HS-27A (cell line): ENCODE results near the gene CEP164.
"Not testable (repeated sequence)": the region's sequence is repeated elsewhere in the genome, so short reads cannot be mapped to it uniquely, and the experiment has no call there.

Source experiments
- DNase-seq: peaks from one replicate; pipeline ENCODE4 v3.0.0-alpha.2; 2012; ENCODE audit warnings: low read depth, missing footprints

Gene CEP164

GRCh38 chr11:117305145-117305544 lies 22.5 kb upstream of the CEP164 start:
- DNase-seq, result no peak

- DNase-seq, result no peak
Measured at GRCh38 chr11:117309310-117309709, 18.3 kb upstream of the CEP164 start.

DNA sequence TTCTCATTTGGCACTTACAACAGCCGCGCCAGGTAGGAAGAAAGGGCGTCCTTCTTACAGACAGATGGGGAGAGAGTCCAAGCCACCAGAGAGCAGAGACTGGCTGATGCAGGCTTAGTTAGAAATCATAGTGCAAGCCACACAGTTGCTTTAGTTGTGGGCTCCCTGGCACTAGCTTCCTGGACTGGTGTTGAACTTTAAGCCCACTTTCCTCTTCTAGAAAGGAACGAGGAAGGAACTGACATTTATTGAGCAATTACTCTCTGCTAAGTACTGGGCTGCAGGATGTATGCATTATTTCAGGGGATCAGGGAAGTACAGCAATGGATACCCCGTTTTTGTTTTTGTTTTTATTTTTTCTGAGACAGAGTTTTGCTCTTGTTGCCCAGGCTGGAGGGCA lies 14.6 kb upstream of the CEP164 start:
- DNase-seq, result no peak

- no peak for DNase-seq
Measured at GRCh38 chr11:117313828-117314768, 13.6 kb upstream of the CEP164 start.

GRCh38 chr11:117314840-117315239 lies 12.8 kb upstream of the CEP164 start:
- no peak for DNase-seq

GRCh38 chr11:117315285-117316196 lies 12.1 kb upstream of the CEP164 start:
- no peak for DNase-seq

GRCh38 chr11:117316197-117316961 lies 11.3 kb upstream of the CEP164 start, which contains the start of gene BACE1:
BACE1 (minus strand) TSS chr11:117316256; CDS start chr11:117315795, 461 bp downstream.
- DNase-seq, result peak; percentile 48

DNA sequence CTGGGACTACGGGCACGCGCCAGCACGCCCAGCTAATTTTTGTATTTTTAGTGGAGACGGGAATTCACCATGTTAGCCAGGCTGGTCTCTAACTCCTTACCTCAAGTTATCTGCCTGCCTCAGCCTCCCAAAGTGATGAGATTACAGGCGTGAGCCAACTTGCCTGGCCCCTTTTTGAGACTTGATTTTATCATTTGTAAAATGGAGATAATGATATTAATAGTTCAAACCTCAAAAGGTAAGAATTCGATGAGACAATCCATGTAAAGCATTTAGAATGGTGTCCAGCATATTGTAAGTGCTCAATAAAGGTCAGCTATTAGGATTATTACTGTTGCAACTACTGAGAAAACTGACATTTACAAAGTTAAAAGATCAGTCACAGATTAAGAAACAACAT lies 8.9 kb upstream of the CEP164 start:
- no peak for DNase-seq

GRCh38 chr11:117319214-117319840 lies 8.3 kb upstream of the CEP164 start:
- DNase-seq, result peak; percentile 41

DNA sequence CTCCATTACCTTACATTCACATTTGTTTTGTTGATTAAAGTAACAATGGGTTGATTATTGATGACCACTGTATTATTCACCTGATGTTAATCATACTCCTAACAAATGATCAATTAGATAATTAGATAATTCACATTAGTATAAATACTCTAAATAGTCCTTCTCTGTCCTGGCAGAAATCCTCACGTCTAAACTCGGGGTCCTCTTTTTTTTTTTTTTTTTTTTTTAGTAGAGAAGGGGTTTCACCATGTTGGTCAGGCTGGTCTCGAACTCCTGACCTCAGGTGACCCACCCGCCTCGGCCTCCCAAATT lies 443 bp upstream of the CEP164 start:
- not testable (repeated sequence) for DNase-seq

DNA sequence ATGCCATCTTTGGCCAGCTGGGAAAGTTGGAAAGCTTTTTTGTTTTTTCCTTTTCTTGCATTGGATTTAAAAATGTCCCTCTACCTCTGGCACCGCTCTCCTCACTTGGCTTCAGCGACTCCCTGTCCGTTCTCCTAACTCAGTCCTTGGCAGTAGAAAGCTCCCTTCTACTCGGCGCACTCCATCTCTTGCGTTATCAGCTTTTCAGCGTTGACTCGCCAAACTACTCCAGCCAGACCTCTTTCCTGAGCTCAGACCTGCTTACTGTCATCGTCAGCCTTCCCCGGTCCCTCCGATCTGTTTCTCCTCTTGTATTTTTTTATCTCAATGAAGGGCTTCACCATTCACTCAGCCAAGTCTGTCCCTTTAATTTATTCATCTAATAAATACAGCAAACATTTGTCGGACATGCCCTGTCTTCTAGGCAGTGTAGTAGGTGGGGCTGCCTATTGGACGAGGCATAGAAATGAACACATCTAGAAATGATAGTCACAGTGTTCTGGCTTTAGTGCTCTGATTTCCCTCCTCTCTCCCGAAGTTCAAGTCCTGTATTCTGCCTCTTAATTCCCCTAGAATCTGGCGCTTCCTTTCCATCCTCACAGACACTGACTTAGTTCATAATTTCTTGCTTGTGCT lies 839 bp downstream of the CEP164 start:
- no peak for DNase-seq

- DNase-seq, result no peak
Measured at GRCh38 chr11:117332843-117333242, 5.2 kb downstream of the CEP164 start.

GRCh38 chr11:117333917-117334316 lies 6.3 kb downstream of the CEP164 start:
- no peak for DNase-seq

GRCh38 chr11:117334896-117335295 lies 7.2 kb downstream of the CEP164 start:
- DNase-seq, result no peak

- DNase-seq, result no peak
Measured at GRCh38 chr11:117335399-117335798, 7.7 kb downstream of the CEP164 start.

GRCh38 chr11:117337076-117337475 lies 9.4 kb downstream of the CEP164 start:
- no peak for DNase-seq

- no peak for DNase-seq
Measured at GRCh38 chr11:117345039-117345438, 17.4 kb downstream of the CEP164 start.

DNA sequence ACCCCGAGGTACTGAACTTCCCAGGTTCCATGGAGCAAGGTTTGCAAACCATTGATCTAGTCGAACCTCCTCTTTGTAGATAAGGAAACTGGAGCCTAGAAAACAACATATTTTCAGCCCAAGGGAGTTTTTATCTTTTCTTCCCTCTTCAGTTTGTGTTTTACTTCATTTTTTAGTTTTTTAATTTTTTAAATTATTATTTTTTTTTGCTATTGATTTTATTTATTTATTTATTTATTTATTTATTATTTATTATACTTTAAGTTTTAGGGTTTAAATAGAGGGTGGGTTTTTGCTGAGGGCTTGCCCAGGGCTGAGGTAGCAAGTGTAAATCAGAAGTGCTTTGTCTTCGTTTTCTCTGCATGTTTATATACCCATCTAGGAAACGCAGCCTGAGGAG lies 26.9 kb downstream of the CEP164 start:
- no peak for DNase-seq

DNA sequence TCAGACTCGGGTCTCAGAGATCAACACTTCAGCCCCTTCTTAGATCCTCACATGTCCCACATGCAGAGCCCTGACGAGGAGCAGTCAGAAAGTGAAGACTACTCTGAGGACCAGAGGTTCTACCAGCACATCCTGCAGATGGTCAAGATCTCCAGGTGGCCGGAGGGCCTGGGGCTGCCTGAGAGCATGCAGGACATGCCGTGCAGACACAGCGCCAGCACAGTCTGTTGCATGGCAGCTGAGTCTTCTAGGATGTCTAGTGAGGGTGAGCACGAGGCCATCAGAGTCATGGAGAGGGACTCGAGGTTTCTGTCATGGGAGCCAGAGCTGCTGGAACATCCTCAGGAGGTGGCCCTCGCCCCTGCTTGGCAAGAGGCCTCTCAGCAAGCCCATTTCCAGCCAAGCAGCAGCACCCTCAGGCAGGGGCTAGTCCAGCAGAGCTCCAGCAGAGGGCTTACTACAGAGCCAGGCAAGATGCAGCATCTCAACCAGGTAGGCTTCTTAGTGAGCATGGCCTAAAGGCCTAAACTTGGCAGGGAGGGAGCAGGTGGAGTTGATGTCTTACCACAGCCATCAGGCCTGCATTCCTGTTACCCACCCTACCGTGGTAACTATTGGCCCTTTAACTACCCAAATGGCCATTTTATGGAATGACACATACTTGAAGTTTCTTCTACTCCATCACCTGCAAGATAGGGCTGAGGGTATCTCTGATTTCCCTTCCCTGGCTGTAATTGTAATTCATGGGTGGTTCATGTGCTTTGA lies 28.7 kb downstream of the CEP164 start:
- DNase-seq, result no peak

DNA sequence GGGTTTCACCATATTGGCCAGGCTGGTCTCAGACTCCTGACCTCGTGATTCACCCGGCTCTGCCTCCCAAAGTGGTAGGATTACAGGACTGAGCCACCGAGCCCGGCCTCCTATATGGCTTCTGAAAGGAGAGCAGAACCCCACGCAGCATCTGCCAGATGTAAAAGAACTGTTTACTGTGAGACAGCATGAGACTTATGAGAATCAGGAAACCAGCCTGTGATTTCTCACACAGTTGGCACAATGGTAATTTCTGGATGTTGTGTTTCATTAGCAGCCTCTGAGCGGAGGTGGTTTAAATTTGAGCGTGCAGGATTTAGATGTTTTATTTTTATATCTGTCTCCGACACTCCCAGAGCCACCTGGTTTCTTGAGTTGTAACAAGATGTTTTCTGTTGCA lies 33.8 kb downstream of the CEP164 start:
- no peak for DNase-seq
